ENCODE data around the gene SEMA5B.

DNA sequence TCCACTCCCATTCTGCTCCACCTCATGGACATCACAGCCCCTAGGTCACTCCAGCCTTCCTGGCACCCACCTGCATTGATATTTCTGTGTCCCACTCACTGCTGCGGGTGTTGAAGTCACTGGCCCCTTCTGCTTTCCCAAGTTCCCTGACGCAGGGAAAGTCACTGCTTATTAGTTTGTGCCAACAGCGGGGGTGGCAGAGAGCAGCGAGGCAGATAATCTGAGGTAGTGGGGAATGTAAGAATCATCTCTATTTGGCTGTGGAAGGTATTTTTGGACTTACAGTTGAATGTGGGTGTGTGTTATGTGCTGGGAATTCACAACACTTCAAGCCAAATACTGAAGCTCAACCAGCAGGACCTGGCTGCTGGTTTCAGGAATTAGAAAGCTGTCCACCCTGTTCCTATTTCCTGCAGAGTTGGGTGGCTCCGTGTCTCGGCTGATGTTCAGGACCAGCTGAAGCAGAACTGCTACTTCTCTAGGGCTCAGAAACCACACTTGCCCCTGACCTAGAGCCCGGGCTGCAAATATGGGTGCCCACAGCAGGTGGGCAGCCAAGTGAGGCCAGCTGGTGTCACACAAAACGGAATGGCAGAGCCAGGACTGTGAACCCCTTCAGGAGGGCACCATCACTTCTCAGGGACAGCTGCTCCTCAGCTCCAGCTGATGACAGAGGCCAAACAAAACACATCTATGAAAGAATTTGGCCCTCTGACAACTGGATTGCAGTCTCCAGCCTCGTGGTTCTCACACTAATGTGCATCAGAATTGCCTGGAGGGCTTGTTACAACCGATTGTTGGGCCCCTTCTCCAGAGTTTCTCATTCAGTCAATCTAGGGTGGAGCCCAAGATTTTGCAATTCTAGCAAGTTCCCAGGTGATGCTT is 57.7 kb downstream of the SEMA5B start:
- TF ChIP-seq EZH2 (IDR thresholded peaks at IDR 0.05; ENCODE audit: low read depth): no peak
- TF ChIP-seq, protein P1, sequence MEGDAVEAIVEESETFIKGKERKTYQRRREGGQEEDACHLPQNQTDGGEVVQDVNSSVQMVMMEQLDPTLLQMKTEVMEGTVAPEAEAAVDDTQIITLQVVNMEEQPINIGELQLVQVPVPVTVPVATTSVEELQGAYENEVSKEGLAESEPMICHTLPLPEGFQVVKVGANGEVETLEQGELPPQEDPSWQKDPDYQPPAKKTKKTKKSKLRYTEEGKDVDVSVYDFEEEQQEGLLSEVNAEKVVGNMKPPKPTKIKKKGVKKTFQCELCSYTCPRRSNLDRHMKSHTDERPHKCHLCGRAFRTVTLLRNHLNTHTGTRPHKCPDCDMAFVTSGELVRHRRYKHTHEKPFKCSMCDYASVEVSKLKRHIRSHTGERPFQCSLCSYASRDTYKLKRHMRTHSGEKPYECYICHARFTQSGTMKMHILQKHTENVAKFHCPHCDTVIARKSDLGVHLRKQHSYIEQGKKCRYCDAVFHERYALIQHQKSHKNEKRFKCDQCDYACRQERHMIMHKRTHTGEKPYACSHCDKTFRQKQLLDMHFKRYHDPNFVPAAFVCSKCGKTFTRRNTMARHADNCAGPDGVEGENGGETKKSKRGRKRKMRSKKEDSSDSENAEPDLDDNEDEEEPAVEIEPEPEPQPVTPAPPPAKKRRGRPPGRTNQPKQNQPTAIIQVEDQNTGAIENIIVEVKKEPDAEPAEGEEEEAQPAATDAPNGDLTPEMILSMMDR (conservative IDR thresholded peaks at IDR 0.05): no peak

Measured in PC-9 (cell line).